HG02623 (cell line): ENCODE results near the gene CDX1.

Source experiments
- ATAC-seq: cut with Tn5 transposase; IDR thresholded peaks from one replicate; pipeline ENCODE4 v1.9.1; 2021; ENCODE audit warnings: moderate library complexity; ENCODE audit not compliant: unreplicated experiment

The CDX1 gene

GRCh38 chr5:150203832-150204589, 37.4 kb downstream of the CDX1 start:
- no peak for ATAC-seq

GRCh38 chr5:150204590-150204960, 38.0 kb downstream of the CDX1 start:
- no peak for ATAC-seq

- no peak for ATAC-seq
Observed at GRCh38 chr5:150206098-150206778, 39.7 kb downstream of the CDX1 start.

- no peak for ATAC-seq
Observed at GRCh38 chr5:150206779-150207115, 40.2 kb downstream of the CDX1 start.

- ATAC-seq: no peak
Observed at GRCh38 chr5:150208187-150209098, 41.9 kb downstream of the CDX1 start.

GRCh38 chr5:150209099-150209635, 42.6 kb downstream of the CDX1 start:
- no peak for ATAC-seq

GRCh38 chr5:150210644-150211043, 44.1 kb downstream of the CDX1 start:
- no peak for ATAC-seq

- no peak for ATAC-seq
Observed at GRCh38 chr5:150211156-150212030, 44.8 kb downstream of the CDX1 start.

- no peak for ATAC-seq
Observed at GRCh38 chr5:150213530-150213929, 47.0 kb downstream of the CDX1 start.

GRCh38 chr5:150214289-150214688, 47.7 kb downstream of the CDX1 start:
- ATAC-seq: no peak

- no peak for ATAC-seq
Observed at GRCh38 chr5:150215979-150216944, 49.7 kb downstream of the CDX1 start.

- ATAC-seq: no peak
Observed at GRCh38 chr5:150217038-150217437, 50.5 kb downstream of the CDX1 start.

GRCh38 chr5:150217873-150218692, 51.5 kb downstream of the CDX1 start:
- peak; percentile 91 for ATAC-seq

GRCh38 chr5:150218693-150219035, 52.1 kb downstream of the CDX1 start:
- no peak for ATAC-seq

GRCh38 chr5:150219142-150219541, 52.6 kb downstream of the CDX1 start:
- no peak for ATAC-seq

- ATAC-seq: no peak
Observed at GRCh38 chr5:150219861-150220260, 53.3 kb downstream of the CDX1 start.

GRCh38 chr5:150221471-150221870, 54.9 kb downstream of the CDX1 start:
- ATAC-seq: no peak

GRCh38 chr5:150222906-150223305, 56.3 kb downstream of the CDX1 start:
- no peak for ATAC-seq

GRCh38 chr5:150223474-150223873, 56.9 kb downstream of the CDX1 start:
- no peak for ATAC-seq
